ENCODE results near the gene ZNF768.
A peak's percentile ranks its signal among the peaks of the same experiment; 100 is the strongest.

ZNF768 gene

GRCh38 chr16:30526137-30526822 lies at the start of gene ZNF768:
Gene ZNF768 (minus strand): TSS chr16:30526566. CDS start chr16:30526413, 153 bp downstream.
- DNase-seq: peak in 35 of 51 donors; percentile 13 to 91 (median 70)

- DNase-seq: no peak
Measured at GRCh38 chr16:30574678-30575077, 48.3 kb upstream of the ZNF768 start.

- DNase-seq: peak; percentile 67 to 96 (median 90)
Measured at GRCh38 chr16:30571445-30572322, 45.3 kb upstream of the ZNF768 start, which contains the start of gene ZNF688. Gene ZNF688 (minus strand): TSS chr16:30571714. CDS start chr16:30571629, 85 bp downstream.

- peak in 23 of 51 donors; percentile 27 to 82 (median 45) for DNase-seq
Measured at GRCh38 chr16:30570636-30571444, 44.5 kb upstream of the ZNF768 start.

GRCh38 chr16:30569746-30570635 lies 43.6 kb upstream of the ZNF768 start:
- no peak for DNase-seq

GRCh38 chr16:30569281-30569680 lies 42.9 kb upstream of the ZNF768 start:
- no peak for DNase-seq

- no peak for DNase-seq
Measured at GRCh38 chr16:30567991-30568638, 41.7 kb upstream of the ZNF768 start.

GRCh38 chr16:30567160-30567990 lies 41.0 kb upstream of the ZNF768 start:
- DNase-seq: no peak

- no peak for DNase-seq
Measured at GRCh38 chr16:30566531-30566930, 40.2 kb upstream of the ZNF768 start.

- no peak for DNase-seq
Measured at GRCh38 chr16:30565984-30566383, 39.6 kb upstream of the ZNF768 start.

- DNase-seq: no peak
Measured at GRCh38 chr16:30565526-30565925, 39.2 kb upstream of the ZNF768 start.

- no peak for DNase-seq
Measured at GRCh38 chr16:30562021-30562420, 35.7 kb upstream of the ZNF768 start.

GRCh38 chr16:30561089-30561816 lies 34.9 kb upstream of the ZNF768 start:
- DNase-seq: peak in 11 of 51 donors; percentile 3 to 23 (median 8)

GRCh38 chr16:30559690-30560089 lies 33.3 kb upstream of the ZNF768 start:
- no peak for DNase-seq

- no peak for DNase-seq
Measured at GRCh38 chr16:30558789-30559377, 32.5 kb upstream of the ZNF768 start.

GRCh38 chr16:30557957-30558788 lies 31.8 kb upstream of the ZNF768 start, which contains the start of gene ZNF764:
Gene ZNF764 (minus strand): TSS chr16:30558374. CDS start chr16:30558182, 192 bp downstream.
- peak; percentile 72 to 99 (median 96) for DNase-seq

GRCh38 chr16:30557707-30557956 lies 31.3 kb upstream of the ZNF768 start:
- peak in 4 of 51 donors; percentile 26 to 60 (median 36) for DNase-seq

Measured in hypothalamus (tissue), 51 donors.